ENCODE results near the gene SPRED3.

DNA sequence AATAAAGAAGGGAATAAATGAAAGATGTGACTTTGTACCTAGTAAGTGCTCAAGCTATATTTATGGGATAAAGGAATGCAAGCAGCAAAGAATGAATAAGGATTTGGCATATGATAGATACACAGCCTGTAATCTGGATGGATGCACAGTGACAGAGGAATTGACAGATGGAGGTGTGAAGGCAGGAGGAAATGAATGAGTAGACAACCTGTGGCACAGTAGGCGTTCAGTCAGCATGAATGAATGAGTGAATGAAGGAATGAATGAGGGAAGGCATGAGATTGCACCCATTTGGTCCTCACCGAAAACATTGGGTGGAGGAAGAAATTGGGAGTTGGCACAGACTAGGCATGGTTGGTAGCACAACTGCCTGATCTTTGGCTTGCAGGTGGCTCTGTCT lies 18.9 kb upstream of the SPRED3 start:
- TF ChIP-seq EP300 (IDR thresholded peaks at IDR 0.05; ENCODE audit: borderline replicate concordance) (no peak), CEBPB (IDR thresholded peaks at IDR 0.05) (no peak), EGR1 (IDR thresholded peaks at IDR 0.05) (no peak), ZBTB7A (IDR thresholded peaks at IDR 0.05; ENCODE audit: low read depth) (no peak), RAD21 (IDR thresholded peaks at IDR 0.05; ENCODE audit: low read depth) (no peak), TAF1 (IDR thresholded peaks at IDR 0.05; ENCODE audit: low read depth) (no peak), YY1 (IDR thresholded peaks at IDR 0.05; ENCODE audit: low read depth) (no peak), REST (IDR thresholded peaks at IDR 0.05; ENCODE audit: low read depth) (no peak)
- TF ChIP-seq, protein P1, sequence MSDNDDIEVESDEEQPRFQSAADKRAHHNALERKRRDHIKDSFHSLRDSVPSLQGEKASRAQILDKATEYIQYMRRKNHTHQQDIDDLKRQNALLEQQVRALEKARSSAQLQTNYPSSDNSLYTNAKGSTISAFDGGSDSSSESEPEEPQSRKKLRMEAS (IDR thresholded peaks at IDR 0.05), result no peak

Measured in Ishikawa (cell line).